ENCODE results near the gene FBXO5.
"Not testable (repeated sequence)": the region's sequence is repeated elsewhere in the genome, so short reads cannot be mapped to it uniquely, and the experiment has no call there.

FBXO5 gene

GRCh38 chr6:153000243-153000642 is 17.4 kb upstream of the FBXO5 start:
- no peaks in the 10 kb centered on the region for H3K4me1 ChIP-seq
- no peaks in the 10 kb centered on the region for H3K27me3 ChIP-seq
- H3K4me3 ChIP-seq (ENCODE audit: low read depth, low read length): 0 out of 2 replicates have a peak overlapping the region, but pooled peaks have one; percentile 2
- no peak for DNase-seq
- H3K36me3 ChIP-seq: peaks cover 35% of the 10 kb centered on the region
- no peak for TF ChIP-seq CTCF (IDR thresholded peaks at IDR 0.05; ENCODE audit: low read depth, low read length)
- H3K9me3 ChIP-seq: no peaks in the 10 kb centered on the region

- peaks cover 42% of the 10 kb centered on the region for H3K36me3 ChIP-seq
- H3K27me3 ChIP-seq; H3K4me3 ChIP-seq (ENCODE audit: low read depth, low read length); H3K4me1 ChIP-seq; DNase-seq; H3K9me3 ChIP-seq: not testable (repeated sequence)
Measured at GRCh38 chr6:152999538-152999937, 16.7 kb upstream of the FBXO5 start.

- H3K4me1 ChIP-seq: no peaks in the 10 kb centered on the region
- no peaks in the 10 kb centered on the region for H3K27me3 ChIP-seq
- H3K9me3 ChIP-seq: no peaks in the 10 kb centered on the region
- H3K36me3 ChIP-seq: peaks cover 83% of the 10 kb centered on the region
- no peak for DNase-seq
- no peak for TF ChIP-seq CTCF (IDR thresholded peaks at IDR 0.05; ENCODE audit: low read depth, low read length)
- no peak overlapping the region for H3K4me3 ChIP-seq (ENCODE audit: low read depth, low read length)
Measured at GRCh38 chr6:152993847-152994246, 11.0 kb upstream of the FBXO5 start.

- TF ChIP-seq CTCF (IDR thresholded peaks at IDR 0.05; ENCODE audit: low read depth, low read length): peak; percentile 51
- H3K9me3 ChIP-seq: no peaks in the 10 kb centered on the region
- H3K4me1 ChIP-seq: no peaks in the 10 kb centered on the region
- no peak overlapping the region for H3K4me3 ChIP-seq (ENCODE audit: low read depth, low read length)
- no peak for DNase-seq
- no peaks in the 10 kb centered on the region for H3K27me3 ChIP-seq
- H3K36me3 ChIP-seq: peaks cover 79% of the 10 kb centered on the region
Measured at GRCh38 chr6:152993431-152993830, 10.6 kb upstream of the FBXO5 start.

- DNase-seq: no peak
- Histone ChIP-seq H3K4me1 (no peaks in the 10 kb centered on the region; the same call in 1 of the 2 replicates), H3K4me3 (ENCODE audit: low read depth, low read length) (no peak overlapping the region), H3K27me3 (no peaks in the 10 kb centered on the region), H3K36me3 (peaks cover 41% of the 10 kb centered on the region), H3K9me3 (no peaks in the 10 kb centered on the region)
- TF ChIP-seq CTCF (IDR thresholded peaks at IDR 0.05; ENCODE audit: low read depth, low read length): no peak
Measured at GRCh38 chr6:152986978-152987377, 4.1 kb upstream of the FBXO5 start.

- peak overlapping the region; percentile 79 for H3K4me3 ChIP-seq (ENCODE audit: low read depth, low read length)
- DNase-seq, H3K27me3 ChIP-seq, H3K4me1 ChIP-seq, H3K9me3 ChIP-seq: not testable (repeated sequence)
- peaks cover 32% of the 10 kb centered on the region for H3K36me3 ChIP-seq
Measured at GRCh38 chr6:152985300-152985699, 2.5 kb upstream of the FBXO5 start.

- no peaks in the 10 kb centered on the region for H3K9me3 ChIP-seq
- peak overlapping the region; percentile 79 for H3K4me3 ChIP-seq (ENCODE audit: low read depth, low read length)
- DNase-seq: no peak
- H3K27me3 ChIP-seq: no peaks in the 10 kb centered on the region
- no peaks in the 10 kb centered on the region; the same call in 1 of the 2 replicates for H3K4me1 ChIP-seq
- peaks cover 35% of the 10 kb centered on the region for H3K36me3 ChIP-seq
- TF ChIP-seq CTCF (IDR thresholded peaks at IDR 0.05; ENCODE audit: low read depth, low read length): no peak
Measured at GRCh38 chr6:152984513-152984872, 1.7 kb upstream of the FBXO5 start.

All from BE2C (cell line).